ENCODE results near the gene CRADD.

GRCh38 chr12:93720559-93720958 is 43.4 kb downstream of the CRADD start:
- TF ChIP-seq POLR2A (IDR thresholded peaks at IDR 0.05; ENCODE audit: low read length) (no peak), GATA1 (IDR thresholded peaks at IDR 0.05; ENCODE audit: low read depth, low read length) (no peak)
